HFFc6 (cell line): ENCODE results near the gene KRTAP10-11. TPM values are rescaled to one million over a fixed set of nuclear protein-coding genes. Genes with fewer than 3 reads are reported as not detected.

Experiments
- DNase-seq: peaks from one replicate; pipeline ENCODE4 v3.0.0-alpha.2; 2018
- H3K27ac Mint-ChIP-seq: 2 replicates; pipeline ENCODE4 v1.8.0; 2020; ENCODE audit warnings: mild to moderate bottlenecking, mixed read lengths
- H3K27me3 Mint-ChIP-seq: 2 replicates; pipeline ENCODE4 v1.8.0; 2021; ENCODE audit warnings: mild to moderate bottlenecking, moderate library complexity, mixed read lengths; ENCODE audit not compliant: insufficient read depth
- H3K36me3 Mint-ChIP-seq: 2 replicates; pipeline ENCODE4 v1.8.0; 2021; ENCODE audit warnings: low read depth, mixed read lengths
- H3K4me1 Mint-ChIP-seq: 2 replicates; pipeline ENCODE4 v1.8.0; 2020; ENCODE audit warnings: low read depth, mixed read lengths
- H3K4me3 Mint-ChIP-seq: 2 replicates; pipeline ENCODE4 v1.8.0; 2020; ENCODE audit warnings: mild to moderate bottlenecking, moderate library complexity, mixed read lengths
- H3K9me3 Mint-ChIP-seq: 2 replicates; pipeline ENCODE4 v1.8.0; 2020; ENCODE audit warnings: mild to moderate bottlenecking, mixed read lengths
- CTCF ChIP-seq: fragments of 200-600 bp; sonication (generic); IDR thresholded peaks from 2 replicates; pipeline ENCODE4 v1.5.0; 2021; ENCODE audit warnings: antibody characterized with exemption, mild to moderate bottlenecking
- total RNA-seq, 6 experiments: library from RNA; stranded (reverse); fragmentation: NEBNext Ultra II Directional; extraction: Animal tissue kit (Norgen Biotek cat#: 25700); gene quantifications; 2 replicates in 1 of 6; 3 replicates in 5 of 6; pipeline ENCODE4 v1.2.3, GENCODE V29; 2021

Gene KRTAP10-11
- total RNA-seq, 6 experiments from 2014 or later: not detected

GRCh38 chr21:44695641-44696040 is 49.4 kb downstream of the KRTAP10-11 start:
- no peak overlapping the region for H3K4me3 Mint-ChIP-seq
- TF ChIP-seq CTCF: no peak
- H3K36me3 Mint-ChIP-seq: no peaks in the 10 kb centered on the region
- H3K27me3 Mint-ChIP-seq: peaks cover 47% of the 10 kb centered on the region
- H3K27ac Mint-ChIP-seq: no peak overlapping the region
- H3K4me1 Mint-ChIP-seq: no peaks in the 10 kb centered on the region
- no peak for DNase-seq
- H3K9me3 Mint-ChIP-seq: peaks cover 21% of the 10 kb centered on the region

GRCh38 chr21:44696572-44696971 is 50.4 kb downstream of the KRTAP10-11 start:
- Mint-ChIP-seq H3K4me3 (no peak overlapping the region), H3K36me3 (no peaks in the 10 kb centered on the region), H3K27me3 (peaks cover 53% of the 10 kb centered on the region), H3K27ac (no peak overlapping the region), H3K9me3 (peaks cover 21% of the 10 kb centered on the region), H3K4me1 (no peaks in the 10 kb centered on the region)
- no peak for TF ChIP-seq CTCF
- DNase-seq: no peak

Other genes starting within 250 kb of the KRTAP10-11 start
- gene LRRC3, start 190.9 kb upstream of the KRTAP10-11 start, total RNA-seq: not detected
- not detected for gene KRTAP10-1, start 106.2 kb upstream of the KRTAP10-11 start, total RNA-seq
- not detected for gene KRTAP10-2, start 94.9 kb upstream of the KRTAP10-11 start, total RNA-seq
- gene KRTAP10-3, start 87.6 kb upstream of the KRTAP10-11 start, total RNA-seq: not detected
- not detected for gene KRTAP10-4, start 72.7 kb upstream of the KRTAP10-11 start, total RNA-seq
- gene KRTAP10-5, start 65.8 kb upstream of the KRTAP10-11 start, total RNA-seq: not detected
- gene KRTAP10-6, start 53.9 kb upstream of the KRTAP10-11 start, total RNA-seq: not detected
- gene KRTAP10-7, start 45.8 kb upstream of the KRTAP10-11 start, total RNA-seq: not detected
- gene KRTAP10-8, start 34.3 kb upstream of the KRTAP10-11 start, total RNA-seq: not detected
- gene KRTAP10-9, start 19.3 kb upstream of the KRTAP10-11 start, total RNA-seq: not detected
- gene KRTAP10-10, start 9.1 kb upstream of the KRTAP10-11 start, total RNA-seq: not detected
- gene KRTAP12-4, start 8.2 kb downstream of the KRTAP10-11 start, total RNA-seq: not detected
- not detected for gene KRTAP12-3, start 11.5 kb downstream of the KRTAP10-11 start, total RNA-seq
- gene KRTAP12-2, start 20.5 kb downstream of the KRTAP10-11 start, total RNA-seq: not detected
- not detected for gene KRTAP12-1, start 35.7 kb downstream of the KRTAP10-11 start, total RNA-seq
- gene KRTAP10-12, start 50.8 kb downstream of the KRTAP10-11 start, total RNA-seq: not detected
- not detected for gene TSPEAR, start 65.2 kb downstream of the KRTAP10-11 start, total RNA-seq
- gene UBE2G2, start 155.4 kb downstream of the KRTAP10-11 start, total RNA-seq: 10 to 100 TPM; 53.5 to 73.3 (median 61.0) TPM
- 100 to 1,000 TPM; 116 to 160 (median 147) TPM for gene SUMO3, start 171.6 kb downstream of the KRTAP10-11 start, total RNA-seq
- 100 to 1,000 TPM; 241 to 290 (median 277) TPM for gene PTTG1IP, start 227.3 kb downstream of the KRTAP10-11 start, total RNA-seq